ENCODE data around the gene YAF2. TPM values are rescaled to one million over a fixed set of nuclear protein-coding genes. Genes with fewer than 3 reads are reported as not detected.
"Not testable (repeated sequence)": the region's sequence is repeated elsewhere in the genome, so short reads cannot be mapped to it uniquely, and the experiment has no call there.

YAF2 gene
- total RNA-seq, 2 donors from 2014 or later, result 40.8 to 55.3 TPM

DNA sequence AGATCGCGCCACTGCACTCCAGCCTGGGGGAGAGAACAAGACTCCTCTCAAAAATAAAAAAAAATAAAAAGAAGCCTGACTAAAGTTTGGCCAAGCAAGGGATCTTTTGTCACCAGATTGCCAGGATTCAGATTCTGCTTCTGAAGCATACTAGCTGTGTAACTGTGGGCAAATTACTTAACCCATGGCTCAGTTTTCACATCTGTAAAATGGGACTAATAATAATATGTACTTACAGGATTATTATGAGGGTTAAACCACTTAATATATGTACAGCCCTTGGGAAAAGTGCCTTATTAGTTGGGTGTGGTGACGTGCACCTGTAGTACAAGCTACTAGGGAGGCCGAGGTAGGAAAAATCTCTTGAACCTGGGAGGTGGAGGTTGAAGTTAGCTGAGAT is 21.7 kb upstream of the YAF2 start:
- no peak for DNase-seq (ENCODE audit: low spot score)
- intact Hi-C loops (cut with DNase I), result no loop called here

DNA sequence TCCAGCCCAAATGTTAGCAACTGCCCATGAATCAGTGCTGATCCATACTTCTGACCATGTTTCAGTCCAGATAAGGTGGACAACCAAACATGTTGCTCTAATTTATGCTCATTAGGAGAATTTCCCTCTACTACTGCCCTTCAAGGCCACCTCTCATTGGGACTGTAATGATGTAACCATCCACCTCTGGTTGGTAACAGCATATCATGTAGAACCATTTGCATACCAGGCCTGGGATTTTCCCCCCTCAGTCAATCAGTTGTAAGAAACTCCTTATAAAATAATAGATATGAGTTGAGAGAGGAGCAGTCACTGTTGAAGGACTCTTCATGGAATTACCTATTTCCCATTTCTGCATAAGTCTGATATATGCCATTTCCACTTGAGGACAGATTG is 17.8 kb upstream of the YAF2 start:
- no peak for DNase-seq (ENCODE audit: low spot score)
- intact Hi-C loops (cut with DNase I), result no loop called here

DNA sequence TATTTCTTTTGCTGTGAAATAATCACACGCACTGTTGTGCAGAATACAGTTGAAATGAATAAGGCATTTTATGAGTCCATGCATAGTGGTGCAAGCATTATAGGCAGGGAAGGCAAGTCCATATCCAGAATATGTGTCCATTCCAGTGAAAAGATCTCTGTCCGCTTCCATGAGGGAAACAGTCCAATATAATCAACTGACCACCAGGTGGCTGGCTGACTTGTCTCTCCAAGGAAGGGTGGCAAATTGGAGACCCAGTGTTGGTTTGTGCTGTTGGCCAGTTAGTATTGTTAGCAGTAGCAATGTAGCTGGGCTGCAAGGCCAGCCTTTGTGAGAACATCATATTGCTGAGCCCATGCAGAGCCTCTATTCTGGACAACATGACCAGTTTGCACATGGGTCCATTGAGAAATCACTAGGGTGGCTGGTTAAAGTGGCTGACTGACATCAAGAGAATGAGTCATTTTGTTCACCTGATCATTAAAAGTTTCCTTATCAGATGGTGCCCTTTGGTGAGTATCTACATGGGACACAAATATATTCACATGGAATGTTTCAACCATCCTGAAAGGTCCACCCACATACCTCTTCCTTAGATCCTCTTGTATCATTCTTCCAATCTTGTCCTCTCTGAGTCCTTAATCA is 17.3 kb upstream of the YAF2 start:
- intact Hi-C loops (cut with DNase I), result no loop called here
- DNase-seq (ENCODE audit: low spot score), result no peak

DNA sequence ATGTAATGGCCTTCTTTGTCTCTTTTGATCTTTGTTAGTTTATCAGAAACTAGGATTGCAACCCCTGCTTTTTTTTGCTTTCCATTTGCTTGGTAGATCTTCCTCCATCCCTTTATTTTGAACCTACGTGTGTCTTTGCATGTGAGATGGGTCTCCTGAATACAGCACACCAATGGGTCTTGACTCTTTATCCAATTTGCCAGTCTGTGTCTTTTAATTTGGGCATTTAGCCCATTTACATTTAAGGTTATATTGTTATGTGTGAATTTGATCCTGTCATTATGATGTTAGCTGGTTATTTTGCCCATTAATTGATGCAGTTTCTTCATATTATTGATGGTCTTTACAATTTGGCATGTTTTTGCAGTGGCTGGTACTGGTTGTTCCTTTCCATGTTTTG is 14.6 kb upstream of the YAF2 start:
- intact Hi-C loops (cut with DNase I); DNase-seq (ENCODE audit: low spot score): not testable (repeated sequence)

DNA sequence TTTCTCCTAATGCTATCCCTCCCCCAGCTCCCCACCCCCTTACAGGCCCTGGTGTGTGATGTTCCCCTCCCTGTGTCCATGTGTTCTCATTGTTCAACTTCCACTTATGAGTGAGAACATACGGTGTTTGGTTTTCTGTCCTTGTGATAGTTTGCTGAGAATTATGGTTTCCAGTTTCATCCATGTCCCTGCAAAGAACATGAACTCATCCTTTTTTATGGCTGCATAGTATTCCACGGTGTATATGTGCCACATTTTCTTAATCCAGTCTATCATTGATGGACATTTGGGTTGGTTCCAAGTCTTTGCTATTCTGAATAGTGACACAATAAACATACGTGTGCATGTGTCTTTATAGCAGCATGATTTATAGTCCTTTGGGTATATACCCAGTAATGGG is 11.0 kb upstream of the YAF2 start:
- intact Hi-C loops (cut with DNase I), result not testable (repeated sequence)

DNA sequence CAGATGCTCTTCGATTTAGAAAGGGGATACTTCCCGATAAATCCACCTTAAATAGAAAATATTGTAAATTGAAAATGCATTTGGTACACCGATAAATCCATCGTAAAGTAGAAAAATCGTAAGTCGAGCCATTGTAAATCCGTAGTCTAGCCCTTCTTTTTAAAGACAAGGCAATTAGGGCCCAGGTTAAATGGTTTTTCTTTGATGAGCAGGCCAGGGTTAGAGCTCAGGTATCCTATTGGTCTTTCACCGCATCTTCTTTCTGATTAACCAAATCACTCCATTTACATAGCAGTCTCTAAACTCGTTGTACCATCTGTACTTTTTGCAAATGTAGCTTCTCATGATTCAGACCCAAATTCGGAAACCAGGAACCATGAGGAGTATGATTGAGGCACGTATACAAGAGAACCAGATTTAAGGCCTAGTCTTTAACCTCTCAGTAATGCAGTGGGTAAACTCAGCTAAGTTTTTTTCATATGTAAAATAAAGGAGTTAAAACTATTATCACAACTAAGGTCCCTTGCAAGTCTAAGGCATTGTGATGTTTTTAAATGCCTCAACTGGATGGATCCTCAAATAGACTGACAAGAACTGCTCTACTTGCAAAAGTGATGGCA is 2.2 kb upstream of the YAF2 start:
- DNase-seq (ENCODE audit: low spot score), result no peak
- intact Hi-C loops (cut with DNase I), result no loop called here

More for the DNA sequence above, 11.0 kb upstream of the YAF2 start:
- not testable (repeated sequence) for DNase-seq (ENCODE audit: low spot score)

DNA sequence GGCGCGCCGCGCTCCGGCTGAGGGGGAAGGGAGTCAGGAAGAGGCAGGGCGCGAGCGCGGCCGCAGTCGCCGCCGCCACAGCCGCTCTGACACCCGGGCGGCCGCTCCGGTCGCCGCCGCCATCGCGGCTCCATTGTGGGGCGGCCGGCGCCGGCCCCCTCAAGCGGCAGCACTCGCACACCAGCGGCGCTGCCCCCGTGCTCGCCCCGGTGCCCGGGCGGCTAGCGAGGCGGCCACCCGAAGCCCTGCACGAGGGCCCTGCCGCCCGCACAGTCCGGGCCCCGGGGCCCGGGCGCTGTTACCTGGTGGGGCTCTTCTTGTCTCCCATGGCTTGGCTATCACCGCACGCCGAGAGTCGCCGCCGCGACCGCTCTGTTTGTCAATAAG is 202 bp downstream of the YAF2 start:
- no peak for DNase-seq (ENCODE audit: low spot score)
- intact Hi-C loops (cut with DNase I), result loop anchor here in 1 of 2 donors (10.0 kb wide), 1 partner anchor 93 kb away; the partner anchor contains the start of gene GXYLT1

DNA sequence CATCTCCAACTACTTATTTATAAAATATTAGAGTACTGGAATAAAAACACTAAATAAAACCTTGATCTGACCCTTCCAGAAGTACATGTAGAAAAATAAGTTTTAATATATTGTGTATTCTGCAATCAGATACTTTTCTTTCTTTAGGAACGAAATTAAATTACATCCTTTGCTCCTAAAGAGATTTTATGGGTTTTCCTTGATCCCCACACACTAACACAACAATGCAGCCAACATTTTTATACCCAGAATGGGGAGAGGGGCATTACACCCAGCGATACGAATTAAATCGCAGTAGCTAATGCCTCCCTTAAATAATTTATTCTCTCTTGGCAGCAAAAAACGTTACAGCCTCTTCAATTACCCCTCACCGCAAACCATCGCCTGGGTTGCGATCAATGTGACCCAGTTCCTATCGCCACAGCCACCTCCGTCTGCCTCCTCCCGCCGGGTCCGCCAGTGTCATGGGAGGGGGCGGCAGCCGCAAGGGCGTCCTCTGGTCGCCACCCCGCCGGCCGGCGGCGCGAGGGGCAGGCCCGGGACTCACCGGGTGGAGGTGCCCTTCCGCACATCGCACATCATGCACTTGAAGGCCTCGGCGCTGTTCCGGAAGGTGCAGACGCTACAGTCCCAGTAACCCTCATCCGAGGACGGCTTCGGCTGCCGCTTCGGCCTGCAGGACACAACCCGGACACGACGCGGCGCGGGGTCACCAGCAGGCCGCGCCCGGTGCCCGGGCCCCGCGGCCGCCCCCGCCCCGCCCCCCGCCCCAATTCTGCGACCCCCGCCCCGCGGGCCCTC is 796 bp downstream of the YAF2 start:
- intact Hi-C loops (cut with DNase I), result loop anchor here in 1 of 2 donors (10.0 kb wide), 1 partner anchor 92 kb away; the partner anchor contains the start of gene GXYLT1
- DNase-seq (ENCODE audit: low spot score), result peak; percentile 90

DNA sequence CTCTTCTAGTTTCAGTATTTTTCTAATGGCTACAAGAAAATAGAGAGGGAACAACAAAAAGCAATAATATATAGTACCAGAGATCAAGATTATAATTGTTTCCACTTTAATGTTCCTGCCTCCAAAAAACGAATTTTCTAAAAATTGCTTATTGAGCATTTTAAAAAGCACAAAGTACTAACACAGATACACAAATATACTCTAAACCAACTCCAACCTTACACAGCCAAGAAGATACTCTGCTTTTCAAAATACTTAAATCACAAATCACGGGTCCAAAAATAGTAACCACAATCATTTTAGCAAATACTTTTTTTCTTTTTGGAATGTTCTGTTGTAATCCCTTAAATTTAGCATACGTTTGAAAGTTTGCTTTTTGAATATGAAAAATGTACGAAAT is 2.0 kb downstream of the YAF2 start:
- intact Hi-C loops (cut with DNase I), result loop anchor here in 1 of 2 donors (10.0 kb wide), 1 partner anchor 91 kb away; the partner anchor contains the start of gene GXYLT1

DNA sequence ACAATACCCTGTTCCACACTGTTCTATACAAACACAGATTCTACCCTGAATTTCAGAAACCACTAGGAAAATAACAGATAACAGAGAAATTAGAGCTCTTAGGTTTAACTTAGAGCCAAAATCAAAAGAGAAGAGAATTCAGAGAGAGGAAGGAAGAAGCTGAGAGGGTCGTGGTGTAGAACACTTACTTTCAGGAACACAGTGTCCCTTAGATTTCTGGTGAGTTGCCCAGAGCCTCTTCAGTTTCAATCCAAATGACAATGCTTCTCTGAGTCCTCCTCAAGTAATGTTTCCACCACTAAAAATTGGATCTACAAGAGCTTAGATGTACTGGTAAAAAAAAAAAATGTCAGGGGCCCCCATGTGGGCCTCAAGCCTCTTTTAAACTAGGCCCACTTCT is 2.6 kb downstream of the YAF2 start:
- no peak for DNase-seq (ENCODE audit: low spot score)
- intact Hi-C loops (cut with DNase I), result loop anchor here in 1 of 2 donors (10.0 kb wide), 1 partner anchor 91 kb away; the partner anchor contains the start of gene GXYLT1

More for the DNA sequence above, 2.0 kb downstream of the YAF2 start:
- no peak for DNase-seq (ENCODE audit: low spot score)

DNA sequence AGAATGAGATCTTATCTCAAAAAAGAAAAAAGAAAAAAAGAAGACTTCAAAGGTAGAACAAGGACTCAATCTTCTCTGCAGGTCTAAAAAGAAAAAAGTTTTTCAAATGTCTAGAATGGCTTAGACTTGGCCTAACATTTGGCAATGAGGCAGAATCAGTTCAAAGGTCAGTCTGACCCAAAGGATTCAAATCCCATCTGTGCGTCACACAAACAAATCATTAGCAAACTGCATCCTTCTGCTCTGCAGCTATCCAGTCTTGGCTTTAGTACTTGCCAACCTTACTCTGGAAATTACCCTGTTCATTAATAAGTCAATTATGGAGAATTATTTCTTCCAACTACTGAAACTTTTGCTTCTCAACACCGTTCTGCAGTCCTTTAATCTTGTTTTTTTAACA is 3.1 kb downstream of the YAF2 start:
- intact Hi-C loops (cut with DNase I), result loop anchor here in 1 of 2 donors (10.0 kb wide), 1 partner anchor 90 kb away; the partner anchor contains the start of gene GXYLT1
- DNase-seq (ENCODE audit: low spot score), result no peak

DNA sequence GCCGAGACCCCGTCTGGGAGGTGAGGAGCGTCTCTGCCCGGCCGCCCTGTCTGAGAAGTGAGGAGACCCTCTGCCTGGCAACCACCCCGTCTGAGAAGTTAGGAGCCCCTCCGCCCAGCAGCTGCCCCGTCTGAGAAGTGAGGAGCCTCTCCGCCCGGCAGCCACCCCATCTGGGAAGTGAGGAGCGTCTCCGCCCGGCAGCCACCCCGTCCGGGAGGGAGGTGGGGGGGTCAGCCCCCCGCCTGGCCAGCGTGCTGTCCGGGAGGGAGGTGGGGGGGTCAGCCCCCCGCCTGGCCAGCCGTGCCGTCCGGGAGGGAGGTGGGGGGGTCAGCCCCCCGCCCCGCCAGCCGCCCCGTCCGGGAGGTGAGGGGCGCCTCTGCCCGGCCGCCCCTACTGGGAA is 10.5 kb downstream of the YAF2 start:
- DNase-seq (ENCODE audit: low spot score); intact Hi-C loops (cut with DNase I): not testable (repeated sequence)

DNA sequence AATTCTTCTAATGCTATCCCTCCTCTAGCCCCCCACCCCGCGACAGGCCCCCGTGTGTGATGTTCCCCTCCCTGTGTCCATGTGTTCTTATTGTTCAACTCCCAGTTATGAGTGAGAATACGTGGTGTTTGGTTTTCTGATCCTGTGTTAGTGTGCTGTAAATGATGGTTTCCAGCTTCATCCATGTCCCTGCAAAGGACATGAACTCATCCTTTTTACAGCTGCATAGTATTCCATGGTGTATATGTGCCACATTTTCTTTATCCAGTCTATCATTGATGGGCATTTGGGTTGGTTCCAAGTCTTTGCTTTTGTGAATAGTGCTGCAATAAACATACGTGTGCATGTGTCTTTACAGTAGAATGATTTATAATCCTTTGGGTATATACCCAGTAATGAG is 13.5 kb downstream of the YAF2 start:
- not testable (repeated sequence) for DNase-seq (ENCODE audit: low spot score)
- intact Hi-C loops (cut with DNase I), result loop anchor here in 1 of 2 donors (5.0 kb wide), 1 partner anchor 232 kb away; no protein-coding TSS in a partner anchor

DNA sequence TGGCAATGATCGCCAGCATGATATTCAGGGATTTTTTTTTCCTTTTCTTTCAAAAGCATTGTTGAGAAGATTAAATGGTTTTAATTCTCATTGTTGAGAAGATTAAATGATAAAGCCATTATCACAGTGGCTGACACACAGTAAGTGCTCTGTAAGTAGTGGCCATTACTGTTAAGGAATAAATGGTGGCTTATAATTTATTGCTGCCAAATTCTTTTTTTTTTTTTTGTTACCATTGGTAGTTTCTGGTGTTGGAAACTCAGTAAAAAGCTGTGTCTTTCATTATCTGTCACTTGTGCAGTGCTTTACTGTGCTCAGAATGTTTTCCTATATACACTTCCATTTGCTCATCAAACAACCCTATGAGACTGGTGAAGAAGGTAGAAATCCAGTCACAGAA is 15.3 kb downstream of the YAF2 start:
- intact Hi-C loops (cut with DNase I), result loop anchor here in 1 of 2 donors (5.0 kb wide), 1 partner anchor 230 kb away; no protein-coding TSS in a partner anchor
- no peak for DNase-seq (ENCODE audit: low spot score)

DNA sequence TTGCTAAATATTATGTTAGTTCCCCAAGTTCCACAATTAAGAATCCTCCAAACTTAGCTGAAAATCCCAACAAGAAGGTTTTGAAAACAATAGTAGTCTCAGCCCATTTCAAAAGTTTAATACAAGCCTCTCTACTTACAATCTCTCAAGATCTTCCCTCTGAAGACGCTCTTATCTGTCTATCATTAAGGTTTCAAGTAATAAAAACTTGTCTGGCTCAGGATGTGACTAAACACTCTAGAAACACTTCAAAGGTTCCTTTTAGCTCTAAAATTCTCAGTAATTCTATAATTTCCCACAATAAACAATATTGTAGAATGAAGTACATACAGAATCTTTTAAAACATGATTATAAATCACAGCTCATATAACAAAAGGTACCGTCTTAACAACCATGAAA is 16.3 kb downstream of the YAF2 start:
- intact Hi-C loops (cut with DNase I), result loop anchor here in 1 of 2 donors (5.0 kb wide), 1 partner anchor 229 kb away; no protein-coding TSS in a partner anchor
- no peak for DNase-seq (ENCODE audit: low spot score)

DNA sequence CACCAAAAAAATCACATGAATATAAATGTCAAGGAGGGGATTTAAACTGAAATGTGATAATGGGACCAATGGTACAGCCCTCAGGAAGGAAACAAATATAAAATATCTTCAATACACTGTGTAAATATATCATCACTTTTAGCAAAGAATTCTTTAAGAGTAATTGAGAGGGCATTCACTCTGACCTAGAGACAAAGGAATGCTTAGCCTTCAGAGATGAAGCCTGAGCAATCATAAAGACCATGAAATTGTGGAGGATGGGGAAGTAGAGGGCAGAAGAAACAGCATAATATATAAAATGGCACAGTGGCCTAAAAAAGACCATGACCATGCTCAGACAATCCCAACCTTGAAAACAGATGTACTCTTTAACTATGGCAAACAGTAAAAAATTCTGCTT is 20.4 kb downstream of the YAF2 start:
- intact Hi-C loops (cut with DNase I), result no loop called here
- DNase-seq (ENCODE audit: low spot score), result no peak

DNA sequence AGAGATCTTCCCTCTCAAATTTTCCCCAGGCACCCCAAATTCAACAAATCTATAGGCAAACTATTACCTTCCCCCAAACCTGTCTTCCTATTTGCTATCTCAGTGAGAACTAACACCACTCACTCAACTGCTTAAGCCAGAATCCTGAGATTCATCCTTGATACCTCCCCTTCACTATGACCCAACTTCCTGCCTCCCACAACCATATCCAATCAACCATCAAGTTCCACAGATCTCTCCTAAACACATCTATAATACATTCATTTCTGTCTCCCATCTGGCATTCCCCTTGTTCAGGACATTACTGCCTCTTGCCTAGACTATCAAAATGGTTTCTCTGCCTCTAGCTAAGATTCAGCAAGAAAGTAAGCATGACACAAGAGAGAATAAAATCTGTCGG is 21.3 kb downstream of the YAF2 start:
- intact Hi-C loops (cut with DNase I), result no loop called here
- no peak for DNase-seq (ENCODE audit: low spot score)

DNA sequence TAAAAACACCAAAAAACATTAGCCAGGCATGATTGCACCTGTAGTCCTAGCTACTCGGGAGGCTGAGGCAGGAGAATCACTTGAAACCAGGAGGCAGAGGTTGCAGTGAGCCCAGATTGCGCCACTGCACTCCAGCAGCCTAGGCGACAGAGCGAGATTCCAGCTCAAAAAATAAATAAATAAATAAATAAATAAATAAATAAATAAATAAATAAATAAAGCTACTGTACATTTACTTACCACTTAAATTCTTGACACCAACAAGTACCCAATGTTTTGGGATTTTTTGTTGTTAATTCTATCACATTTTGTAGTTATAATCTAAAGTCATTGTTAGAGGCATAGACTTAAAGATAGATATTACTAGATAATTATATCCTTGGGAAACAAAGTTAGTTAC is 22.3 kb downstream of the YAF2 start:
- DNase-seq (ENCODE audit: low spot score); intact Hi-C loops (cut with DNase I): not testable (repeated sequence)

DNA sequence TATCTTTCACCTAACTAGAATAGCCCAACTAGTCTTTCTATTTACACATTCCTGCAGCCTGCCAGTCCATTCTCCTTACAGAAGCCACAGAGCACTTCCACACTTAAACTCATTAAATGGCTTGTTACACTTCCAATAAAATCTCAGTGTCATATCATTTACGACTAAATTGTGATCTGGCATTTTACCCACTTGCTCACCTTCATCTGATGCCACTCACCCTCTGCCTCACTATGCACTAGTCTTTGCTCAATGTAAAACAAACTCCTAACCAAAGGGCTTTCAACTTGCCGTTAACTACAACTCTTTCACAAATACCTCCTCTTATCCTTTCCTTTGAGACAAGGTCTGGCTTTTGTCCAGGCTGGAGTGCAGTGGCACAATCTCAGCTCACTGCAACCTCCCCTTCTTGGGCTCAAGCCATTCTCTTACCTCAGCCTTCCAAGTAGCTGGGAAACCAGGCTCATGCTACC is 24.1 kb downstream of the YAF2 start:
- intact Hi-C loops (cut with DNase I), result no loop called here
- DNase-seq (ENCODE audit: low spot score), result no peak

DNA sequence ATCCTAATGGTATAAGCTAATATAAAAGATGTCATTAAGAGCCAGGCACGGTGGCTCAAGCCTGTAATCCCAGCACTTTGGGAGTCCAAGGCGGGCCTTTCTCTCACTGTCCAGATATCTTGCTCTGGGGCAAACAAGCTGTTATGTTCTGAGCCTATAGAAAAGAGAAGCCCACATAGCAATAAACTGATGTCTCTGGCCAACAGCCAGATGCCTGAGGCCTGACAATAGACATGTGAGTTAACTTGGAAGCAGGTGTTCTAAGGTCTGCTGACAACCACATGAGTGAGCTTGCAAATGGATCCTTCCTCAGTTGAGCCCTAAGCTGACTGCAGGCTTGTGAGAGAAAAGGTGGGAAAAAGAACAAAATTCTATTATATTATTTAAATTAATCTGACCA is 25.0 kb downstream of the YAF2 start:
- intact Hi-C loops (cut with DNase I), result no loop called here
- DNase-seq (ENCODE audit: low spot score), result no peak
